Limb (tissue), 2 donors: ENCODE measurements around the gene SLC16A2.
"Not testable (repeated sequence)": the region's sequence is repeated elsewhere in the genome, so short reads cannot be mapped to it uniquely, and the experiment has no call there.

ENCODE experiments used
- DNase-seq, 2 donors: peaks; one replicate each; pipeline ENCODE4 v3.0.0-alpha.2; 2016; ENCODE audit errors: extremely low spot score in 2 of 2

SLC16A2 gene

DNA sequence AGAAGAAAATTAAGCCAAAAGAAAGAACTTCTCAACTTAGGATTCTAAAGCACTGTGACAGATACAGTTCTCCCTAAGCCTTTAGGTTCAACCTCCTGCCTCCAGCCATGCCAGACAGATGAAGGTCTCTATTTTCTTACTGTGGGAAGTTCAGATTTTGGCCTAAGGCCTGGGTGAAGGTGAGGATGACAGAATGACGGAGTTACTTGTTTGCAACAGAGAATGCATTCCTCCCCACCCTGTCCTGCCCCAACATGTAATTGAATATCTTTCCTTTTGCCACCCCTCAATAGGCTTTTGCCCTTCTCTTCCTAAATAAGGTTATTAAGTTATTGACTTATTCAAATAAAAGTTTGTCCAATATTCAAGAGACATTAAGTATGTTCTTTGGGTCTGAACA is 25.6 kb downstream of the SLC16A2 start:
- no peak for DNase-seq

DNA sequence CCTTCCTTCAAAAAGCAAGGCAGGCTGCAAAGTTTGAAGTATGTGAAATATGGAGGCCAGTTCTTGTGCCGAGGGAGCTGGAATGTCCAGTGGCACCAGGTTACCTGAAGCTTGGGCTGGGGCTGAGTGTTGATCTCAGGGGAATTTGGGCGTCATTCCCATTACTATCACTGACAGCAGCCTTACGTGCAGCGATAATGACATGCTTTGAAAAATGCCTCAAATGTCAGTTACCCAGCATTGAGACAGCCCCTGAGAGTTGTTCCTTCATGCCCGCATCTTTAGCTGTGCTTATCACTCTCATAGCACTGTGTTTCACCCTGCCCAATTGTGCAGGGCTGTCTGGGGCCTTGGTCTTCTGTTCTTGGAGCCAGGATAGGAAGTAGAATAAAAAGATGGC is 27.4 kb downstream of the SLC16A2 start:
- no peak for DNase-seq

DNA sequence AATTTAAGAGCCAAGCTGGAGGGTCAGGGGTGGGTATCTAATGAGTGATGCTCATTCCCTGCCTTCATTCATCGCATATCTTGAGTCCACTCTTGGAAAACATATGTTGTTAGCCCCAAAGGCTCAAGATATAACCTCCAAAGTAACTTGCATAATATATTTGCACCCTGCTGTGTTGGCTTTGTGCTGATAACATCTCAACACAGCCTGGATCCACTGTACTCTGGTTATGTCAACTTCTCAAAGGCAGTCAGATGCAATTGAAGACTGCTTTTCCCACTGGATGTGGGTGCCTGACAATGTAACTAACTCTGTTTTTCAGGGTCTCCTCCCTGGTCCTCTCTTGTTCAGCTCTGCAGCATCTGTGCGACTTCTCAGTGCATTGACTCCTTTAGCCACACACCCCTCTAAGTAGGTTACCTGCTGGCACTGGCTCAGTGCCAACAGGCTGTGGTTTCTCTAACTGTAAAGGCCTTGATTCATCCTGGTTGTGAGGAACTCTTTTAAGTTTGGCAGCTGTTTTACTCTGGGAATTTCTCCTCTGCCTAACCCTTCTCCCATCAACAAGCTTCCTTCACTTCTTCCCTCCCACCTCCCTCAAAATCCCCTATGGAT is 28.1 kb downstream of the SLC16A2 start:
- DNase-seq, result no peak

DNA sequence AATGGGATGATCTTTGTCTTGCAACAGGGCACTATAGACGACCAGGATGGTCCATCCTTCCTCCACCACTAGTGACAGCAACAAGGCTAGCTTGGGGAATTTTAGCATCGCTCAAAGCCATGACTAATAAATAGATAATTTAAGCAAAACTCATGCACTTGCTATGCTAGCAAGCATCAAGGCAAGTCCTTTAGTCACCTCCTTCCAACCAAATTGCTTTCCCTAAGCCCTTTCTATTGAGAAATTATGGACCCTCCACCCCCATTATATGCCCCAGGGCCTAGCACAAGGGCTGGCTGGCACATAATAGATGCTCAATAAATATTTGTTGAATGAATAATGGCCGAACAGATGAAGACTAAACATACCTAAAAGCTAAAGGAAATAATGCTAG is 28.6 kb downstream of the SLC16A2 start:
- DNase-seq, result no peak

DNA sequence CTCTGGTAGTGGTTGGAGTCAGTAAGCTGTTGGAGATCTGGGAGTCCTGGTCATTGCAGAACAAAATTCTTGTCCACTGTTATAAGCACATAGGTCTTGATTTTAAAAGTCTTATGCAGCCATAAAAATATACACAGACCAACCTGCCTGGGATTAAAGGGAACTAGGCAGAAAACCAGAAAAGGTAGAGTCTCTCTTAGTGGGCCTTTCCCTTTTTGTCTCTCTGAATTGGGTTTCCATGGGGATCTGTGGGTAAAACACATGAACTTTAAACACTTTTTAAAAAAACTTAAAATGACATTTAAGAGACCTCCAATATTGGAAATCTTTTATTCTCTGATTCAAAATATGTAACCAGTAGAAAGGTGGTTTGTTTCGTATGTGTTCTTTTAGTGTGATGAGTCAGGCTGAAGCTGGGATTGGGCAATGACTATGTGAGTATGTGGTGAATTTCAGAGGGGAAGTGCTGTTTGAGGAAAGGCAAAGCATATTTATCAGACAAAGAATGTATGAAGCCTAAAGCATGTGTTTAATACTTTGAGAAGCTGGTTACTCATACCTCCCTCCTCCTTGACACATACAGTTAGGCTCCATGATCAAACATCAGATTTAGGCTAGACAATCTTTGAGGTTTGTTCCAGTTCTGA is 29.6 kb downstream of the SLC16A2 start:
- no peak for DNase-seq

DNA sequence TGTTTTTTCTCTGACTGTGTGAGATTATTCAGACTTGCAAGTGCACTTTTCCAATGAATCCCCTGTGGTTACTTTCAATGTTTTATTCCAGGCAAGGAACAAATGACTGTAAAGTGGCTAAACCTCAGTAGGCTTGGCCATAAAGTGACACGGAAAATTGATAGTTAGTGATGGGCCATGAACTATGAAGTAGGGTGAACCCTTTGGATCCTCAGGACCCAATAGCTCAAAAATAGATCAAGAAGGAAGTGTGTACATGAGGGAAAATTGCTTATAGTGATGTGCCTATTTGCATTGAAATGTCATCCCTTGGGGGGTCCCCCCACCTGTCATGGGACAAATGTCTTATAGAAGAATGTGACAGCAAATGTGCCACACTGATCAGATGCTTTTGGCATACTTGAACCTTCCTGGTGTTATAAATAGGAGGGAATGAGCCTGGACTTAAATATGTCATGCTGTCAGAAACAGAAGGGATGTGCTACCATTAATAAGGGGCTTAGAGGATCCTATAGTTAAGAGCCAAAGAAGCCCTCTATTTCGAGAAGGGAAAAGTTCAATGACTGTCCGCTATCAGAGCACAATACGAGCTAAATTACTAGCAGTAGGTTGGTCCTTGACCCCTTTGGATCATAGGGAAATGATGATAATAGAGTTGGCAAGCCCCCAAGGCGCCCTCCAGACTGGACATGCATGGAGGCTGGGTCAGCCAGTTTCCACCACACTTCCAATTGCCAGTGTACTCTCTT is 30.3 kb downstream of the SLC16A2 start:
- DNase-seq, result no peak

DNA sequence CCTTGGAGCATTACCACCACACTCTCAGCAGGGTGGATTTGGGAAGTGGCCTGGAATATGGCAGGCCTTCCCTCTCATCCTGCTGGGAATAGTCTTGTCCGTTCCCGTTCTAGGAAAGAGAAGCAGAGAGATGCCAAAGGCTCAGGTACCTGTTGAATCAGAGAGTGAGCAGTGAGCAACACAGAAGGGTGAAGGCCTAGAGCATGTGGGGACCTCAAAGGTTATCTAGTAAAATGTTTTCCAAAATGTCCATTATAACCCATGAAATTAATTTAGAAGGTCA is 30.8 kb downstream of the SLC16A2 start:
- DNase-seq, result no peak

DNA sequence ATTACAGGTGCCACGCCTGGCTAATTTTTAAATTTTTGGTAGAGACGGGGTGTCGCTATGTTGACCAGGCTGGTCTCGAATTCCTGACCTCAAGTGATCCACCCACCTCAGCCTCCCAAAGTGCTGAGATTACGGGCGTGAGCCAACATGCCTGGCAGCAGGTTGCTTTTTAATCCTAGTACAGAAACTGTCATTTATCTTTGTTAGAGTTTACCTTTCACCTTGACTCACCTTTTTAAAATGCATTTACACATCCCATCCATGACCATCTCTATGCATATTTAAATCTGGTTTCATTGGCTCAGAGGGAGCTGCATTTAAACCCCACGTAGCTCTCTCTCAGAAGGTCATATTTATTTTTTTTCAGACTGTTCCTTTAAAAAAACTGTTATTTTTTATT is 31.9 kb downstream of the SLC16A2 start:
- DNase-seq, result no peak

DNA sequence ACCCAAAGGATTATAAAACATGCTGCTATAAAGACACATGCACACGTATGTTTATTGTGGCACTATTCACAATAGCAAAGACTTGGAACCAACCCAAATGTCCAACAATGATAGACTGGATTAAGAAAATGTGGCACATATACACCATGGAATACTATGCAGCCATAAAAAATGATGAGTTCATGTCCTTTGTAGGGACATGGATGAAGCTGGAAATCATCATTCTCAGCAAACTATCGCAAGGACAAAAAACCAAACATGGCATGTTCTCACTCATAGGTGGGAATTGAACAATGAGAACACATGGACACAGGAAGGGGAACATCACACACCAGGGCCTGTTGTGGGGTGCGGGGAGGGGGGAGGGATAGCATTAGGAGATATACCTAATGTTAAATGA is 32.9 kb downstream of the SLC16A2 start:
- not testable (repeated sequence) for DNase-seq

DNA sequence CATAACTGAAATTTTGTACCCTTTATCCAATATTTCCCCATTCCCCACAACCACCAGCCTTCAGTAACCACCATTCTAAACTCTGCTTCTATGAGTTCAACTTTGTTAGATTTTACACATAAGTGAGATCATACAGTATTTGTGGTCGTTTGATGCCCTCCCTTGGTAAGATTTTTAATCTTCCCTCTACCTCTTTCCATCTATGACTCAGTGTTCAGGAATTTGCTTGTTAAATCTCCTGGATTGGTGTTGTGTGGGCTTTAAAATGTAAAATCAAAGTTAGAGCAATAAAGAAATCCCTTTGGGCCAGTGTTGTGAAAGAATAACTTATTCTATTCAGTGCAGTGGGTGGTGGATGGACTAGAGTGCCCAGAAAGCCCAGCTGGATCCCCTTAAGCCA is 37.4 kb downstream of the SLC16A2 start:
- no peak for DNase-seq

DNA sequence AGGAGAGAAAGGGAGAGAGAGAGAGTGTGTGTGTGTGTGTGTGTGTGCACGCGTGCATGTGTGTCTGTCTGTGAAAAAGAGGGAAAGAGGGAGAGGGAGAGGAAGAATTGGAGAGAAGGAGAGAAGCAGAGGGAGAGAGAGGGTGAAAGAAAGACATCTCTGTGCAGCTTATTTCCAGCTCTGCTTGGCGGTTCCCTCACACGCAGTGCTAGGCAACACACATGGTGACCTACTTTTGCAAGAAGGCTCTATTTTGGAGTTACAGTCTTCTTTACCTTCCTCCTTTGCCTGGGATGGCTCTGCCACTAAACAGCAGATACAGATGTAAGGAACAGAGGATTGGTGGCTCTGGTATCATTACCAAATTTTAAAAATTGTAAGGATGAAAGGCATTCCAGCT is 40.1 kb downstream of the SLC16A2 start:
- DNase-seq, result no peak

DNA sequence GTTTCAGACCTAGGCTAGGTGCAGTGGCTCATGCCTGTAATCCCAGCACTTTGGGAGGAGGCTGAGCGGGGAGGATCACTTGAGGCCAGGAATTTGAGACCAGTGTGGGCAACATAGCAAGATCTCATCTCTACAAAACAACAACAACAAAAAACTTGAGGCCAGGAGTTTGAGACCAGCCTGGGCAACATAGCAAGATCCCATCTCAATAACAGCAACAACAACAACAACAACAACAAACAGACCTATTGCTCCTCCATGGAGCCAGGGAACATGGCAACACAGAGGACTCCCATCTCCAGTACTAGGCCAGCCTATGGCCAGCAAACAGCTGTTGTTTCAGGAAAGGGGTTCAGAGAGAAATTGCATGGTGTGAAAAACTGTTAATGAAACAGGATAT is 43.4 kb downstream of the SLC16A2 start:
- no peak for DNase-seq

DNA sequence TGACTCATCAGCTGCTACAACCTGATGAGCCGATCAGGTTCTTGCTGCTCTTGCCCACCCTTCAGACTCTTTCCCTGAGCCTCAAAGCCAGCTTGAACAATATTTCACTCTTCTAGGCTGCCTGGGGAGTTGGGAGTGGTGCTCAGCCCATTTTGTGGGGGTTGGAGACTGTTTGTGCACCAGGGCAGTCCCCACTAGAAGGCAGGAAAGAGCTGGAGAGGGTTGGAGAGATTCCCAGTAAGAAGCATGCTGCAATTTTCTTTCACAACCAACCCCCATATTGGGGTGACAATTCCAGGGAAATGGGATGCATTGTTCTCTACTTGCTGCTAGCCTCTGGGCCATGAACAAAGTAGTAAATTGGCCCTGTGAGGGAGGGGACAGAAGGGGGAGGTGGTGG is 44.1 kb downstream of the SLC16A2 start:
- DNase-seq, result no peak

DNA sequence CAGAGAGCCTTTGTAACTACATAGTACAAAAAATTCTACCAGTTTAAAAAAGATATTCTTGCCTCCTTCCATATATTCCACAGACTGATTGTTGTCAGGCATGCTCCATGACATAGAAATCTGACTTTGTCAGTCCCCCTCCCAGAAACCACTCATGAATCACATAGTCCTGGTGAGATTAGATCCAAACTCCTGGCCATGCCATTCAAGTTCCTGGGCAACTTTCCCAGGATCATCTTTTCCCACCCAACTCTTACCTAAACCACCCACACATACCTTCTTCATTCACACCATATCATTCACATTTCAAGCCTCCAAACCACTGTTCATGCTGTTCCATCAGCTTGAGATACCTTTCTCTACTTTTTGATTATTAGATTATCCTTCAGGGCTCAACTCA is 46.4 kb downstream of the SLC16A2 start:
- DNase-seq, result no peak

DNA sequence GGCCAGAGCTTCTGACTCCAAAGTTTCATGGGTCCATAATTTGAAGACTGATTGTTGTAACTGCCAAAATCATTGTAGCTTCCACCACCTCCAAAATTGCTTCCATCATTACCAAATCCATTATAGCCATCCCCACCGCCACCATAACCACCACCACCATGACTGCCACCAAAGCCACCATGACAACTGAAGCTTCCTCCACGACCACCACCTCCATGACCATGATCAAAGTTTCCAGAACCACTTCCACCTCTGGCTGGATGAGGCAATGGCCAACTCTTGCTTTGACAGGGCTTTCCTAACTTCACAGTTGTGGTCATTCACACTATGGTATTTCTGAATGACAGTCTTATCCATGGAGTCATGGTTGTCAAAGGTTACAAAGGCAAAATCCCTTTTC is 51.8 kb downstream of the SLC16A2 start:
- DNase-seq, result not testable (repeated sequence)

DNA sequence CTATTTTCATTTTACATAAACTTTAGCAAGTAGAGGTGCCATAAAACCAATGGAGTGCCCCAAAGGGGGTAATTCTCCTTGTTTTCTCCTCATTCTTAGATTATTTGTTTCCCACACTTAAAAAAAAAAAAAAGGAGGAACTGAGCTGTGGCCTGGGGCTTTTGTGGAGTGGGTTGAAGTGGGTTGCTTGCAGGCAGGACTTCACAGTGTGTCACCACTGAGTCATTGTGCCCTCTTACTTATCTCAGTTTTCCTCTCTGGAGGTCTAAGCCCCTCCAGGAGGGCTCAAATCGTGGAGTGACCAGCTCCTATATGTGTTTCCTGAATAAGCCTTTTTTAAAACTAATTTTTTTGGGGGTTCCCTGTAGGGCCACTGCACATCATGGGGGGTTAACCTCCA is 69.0 kb downstream of the SLC16A2 start:
- no peak for DNase-seq

DNA sequence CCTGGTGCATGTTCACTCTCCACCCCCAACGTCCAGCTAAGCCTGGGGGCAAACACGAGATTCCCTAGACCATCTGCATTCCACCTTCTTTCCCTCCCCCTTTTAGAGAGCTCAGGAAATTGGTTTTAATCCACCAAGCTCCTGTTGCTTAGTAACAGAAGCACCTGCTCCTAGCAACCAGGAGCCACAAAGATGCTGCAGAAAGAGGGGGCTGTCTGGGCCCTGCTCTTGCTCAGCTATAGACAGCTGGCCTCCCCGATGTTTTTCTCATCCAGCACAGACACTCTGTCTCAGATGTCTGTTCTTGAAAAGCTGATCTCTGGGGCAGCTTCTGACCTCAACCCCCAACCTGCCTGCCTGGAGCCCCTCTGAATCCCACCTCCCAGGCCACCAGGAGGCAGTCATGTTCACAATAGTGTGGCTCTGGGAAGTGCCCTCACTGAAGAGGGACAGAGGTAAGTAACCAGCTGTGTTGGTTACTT is 71.5 kb downstream of the SLC16A2 start:
- DNase-seq, result peak in 1 of 2 donors; percentile 37

DNA sequence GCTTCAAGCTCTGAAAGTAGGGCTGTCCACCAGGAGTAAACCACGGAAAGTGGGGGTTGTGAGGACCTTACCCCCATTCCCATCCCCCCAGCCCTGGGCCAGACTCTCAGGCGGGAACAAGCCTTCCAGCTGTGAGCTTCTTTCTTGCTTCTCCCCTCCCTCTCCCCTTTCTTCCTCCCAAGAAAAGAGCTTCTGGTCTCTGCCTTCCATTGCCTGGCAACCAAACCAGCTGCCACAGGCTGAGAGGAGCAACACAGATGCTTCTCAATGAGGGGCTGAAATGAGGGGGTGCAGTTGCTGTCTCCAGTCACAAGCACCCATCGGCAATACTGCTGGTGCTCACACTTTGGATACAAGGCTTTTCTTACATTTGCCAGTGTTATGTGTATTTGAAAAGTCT is 72.5 kb downstream of the SLC16A2 start:
- peak in 1 of 2 donors; percentile 29 for DNase-seq

DNA sequence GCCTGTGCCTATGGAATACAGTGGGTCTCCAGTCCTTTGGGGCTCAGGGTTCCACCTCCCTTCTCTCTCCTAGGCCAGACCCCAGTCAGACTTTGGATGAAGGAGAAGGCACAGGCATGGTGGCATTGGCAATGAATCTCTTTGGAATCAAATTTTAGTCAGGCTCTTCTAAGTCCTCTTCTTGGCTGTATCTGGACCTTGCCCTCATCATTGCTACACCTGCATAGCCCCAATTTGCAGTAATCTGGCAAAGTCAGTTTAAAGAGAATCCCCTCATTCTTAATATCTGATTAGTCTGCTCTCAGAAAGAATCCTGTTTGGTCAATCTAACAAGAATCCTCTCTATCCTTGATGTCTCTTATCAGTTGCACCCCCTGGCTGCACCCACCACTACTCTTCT is 77.6 kb downstream of the SLC16A2 start:
- DNase-seq, result no peak

DNA sequence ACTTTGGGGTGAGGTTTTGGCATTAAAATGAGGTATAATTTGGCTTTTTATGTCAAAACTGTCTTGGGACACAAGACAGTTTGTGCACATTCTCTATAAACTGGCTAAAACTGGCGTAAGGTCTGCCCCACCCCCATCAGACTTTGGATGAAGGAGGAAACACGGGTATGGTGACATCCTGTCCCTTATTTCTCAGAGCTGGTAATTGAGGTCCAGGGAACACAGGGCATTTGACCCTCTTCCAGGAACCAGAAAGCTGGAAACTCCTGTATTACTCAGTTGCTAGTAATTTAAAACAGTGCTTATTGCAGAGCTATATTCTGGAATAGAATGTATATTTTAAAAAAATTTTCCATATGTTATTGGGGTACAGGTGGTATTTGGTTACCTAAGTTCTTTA is 78.8 kb downstream of the SLC16A2 start:
- no peak for DNase-seq

DNA sequence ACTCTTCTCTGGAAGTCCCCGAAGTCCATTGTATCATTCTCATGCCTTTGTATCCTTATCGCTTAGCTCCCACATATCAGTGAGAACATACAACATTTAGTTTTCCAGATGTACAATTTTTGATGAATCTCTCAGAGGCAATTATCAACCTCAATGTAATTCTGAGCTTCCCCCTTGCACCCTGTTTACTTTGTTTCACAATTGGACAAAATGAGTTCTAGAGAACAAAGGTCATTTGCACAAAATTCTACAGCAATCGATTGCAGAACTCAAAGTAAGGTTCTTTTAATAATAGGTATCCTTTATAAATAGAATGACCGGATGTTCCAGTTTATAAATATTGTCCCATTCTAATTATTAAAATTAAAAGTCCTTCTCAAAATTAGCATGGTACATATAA is 79.3 kb downstream of the SLC16A2 start:
- DNase-seq, result no peak

DNA sequence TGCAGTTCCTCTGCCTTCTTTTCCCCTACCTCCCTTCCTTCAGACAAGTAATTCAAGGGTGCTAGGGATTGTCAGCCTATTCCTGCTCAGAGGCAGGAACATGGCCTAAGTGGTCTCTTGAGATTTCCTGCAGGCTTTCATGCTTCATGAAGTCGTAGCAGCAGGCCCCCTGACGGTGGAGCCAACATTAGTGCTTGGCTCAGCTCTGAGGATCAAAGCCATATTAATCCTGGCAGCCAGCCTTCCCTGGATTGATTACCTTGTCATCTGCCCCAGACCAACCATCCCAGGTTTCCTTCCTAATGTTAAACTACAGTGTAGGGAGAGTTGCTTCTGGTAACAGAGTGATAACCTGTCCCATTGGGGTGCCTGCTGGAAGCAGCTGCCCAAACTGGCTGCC is 84.1 kb downstream of the SLC16A2 start:
- no peak for DNase-seq
